Measurements from ENCODE around the gene DNM1.

The DNM1 gene

DNA sequence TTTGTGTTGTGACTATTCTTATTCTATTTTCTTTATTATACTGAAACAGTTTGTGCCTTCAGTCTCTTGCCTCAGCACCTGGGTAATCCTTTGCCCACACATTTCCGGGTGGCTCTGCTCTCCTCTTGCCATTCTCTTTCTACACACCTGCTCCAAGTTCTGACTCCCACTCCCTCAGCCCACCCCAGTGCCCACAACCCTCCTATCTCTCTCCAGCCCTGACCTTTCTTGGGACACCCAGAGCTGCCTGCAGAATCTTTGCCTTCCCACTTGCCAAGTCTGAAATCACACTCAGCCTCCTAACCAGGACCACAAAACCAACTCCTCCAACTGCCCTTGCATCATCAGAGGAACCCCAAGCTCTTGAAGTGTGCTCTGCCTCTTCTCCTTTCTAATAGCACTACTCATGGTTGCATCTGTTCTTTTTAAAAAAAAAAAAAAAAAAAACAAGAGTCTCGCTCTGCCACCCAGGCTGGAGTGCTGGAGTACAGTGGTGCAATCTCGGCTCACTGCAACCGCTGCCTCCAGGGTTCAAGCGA, 77.0 kb downstream of the DNM1 start:
- DNase-seq = no peak

DNA sequence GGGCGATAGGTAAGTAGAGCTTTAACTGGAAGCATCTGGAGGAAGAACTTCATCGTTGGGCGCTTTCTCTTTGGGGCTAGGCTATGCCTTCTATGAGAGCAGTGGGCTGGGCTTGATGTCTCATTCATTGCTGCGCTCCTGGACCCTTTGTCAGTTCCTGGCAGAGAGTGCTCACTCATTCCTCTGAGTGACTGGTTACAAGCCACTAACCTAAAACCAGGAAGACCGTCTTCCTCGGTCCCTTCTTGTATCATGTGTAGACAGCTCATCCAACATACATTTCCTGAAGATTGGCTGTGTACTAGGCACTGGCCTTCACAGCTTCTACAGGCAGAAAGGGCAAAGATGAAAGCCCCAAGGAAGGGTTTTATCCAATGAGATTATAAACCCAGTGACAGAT, 79.3 kb downstream of the DNM1 start:
- DNase-seq = no peak

DNA sequence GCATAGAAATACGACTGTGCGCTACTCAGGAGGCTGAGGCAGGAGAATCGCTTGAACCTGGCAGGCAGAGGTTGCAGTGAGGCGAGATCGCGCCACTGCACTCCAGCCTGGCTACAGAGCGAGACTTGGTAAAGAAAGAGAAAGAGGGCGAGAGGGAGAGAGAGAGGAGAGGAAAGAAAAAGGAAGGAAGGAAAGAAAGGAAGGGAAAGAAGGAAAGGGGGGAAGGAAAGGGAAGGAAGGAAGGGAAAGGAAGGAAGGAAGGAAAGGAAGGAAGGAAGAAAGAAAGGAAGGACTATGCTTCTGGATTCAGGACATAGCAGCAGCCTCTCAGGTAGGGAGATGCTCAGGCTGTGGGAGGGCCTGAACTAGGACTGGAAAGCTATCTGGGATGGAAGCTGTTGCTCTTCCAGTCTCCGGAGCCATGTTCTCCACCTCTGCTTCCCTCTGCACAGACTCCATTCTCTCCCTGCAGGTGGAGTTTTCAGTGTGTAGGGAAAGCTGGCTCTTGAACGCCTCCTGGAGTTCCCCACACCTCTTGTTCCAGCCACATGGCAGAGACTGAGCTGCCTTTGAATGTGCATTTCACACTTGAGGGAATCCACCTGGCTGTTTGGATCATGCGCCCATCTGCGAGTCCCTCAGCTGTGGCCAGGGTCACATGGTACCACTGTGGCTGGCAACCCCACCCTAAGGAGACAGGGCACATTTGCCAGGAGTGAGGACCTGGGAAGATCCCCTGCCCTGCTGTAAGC, 82.0 kb downstream of the DNM1 start:
- peak; percentile 63 for DNase-seq

DNA sequence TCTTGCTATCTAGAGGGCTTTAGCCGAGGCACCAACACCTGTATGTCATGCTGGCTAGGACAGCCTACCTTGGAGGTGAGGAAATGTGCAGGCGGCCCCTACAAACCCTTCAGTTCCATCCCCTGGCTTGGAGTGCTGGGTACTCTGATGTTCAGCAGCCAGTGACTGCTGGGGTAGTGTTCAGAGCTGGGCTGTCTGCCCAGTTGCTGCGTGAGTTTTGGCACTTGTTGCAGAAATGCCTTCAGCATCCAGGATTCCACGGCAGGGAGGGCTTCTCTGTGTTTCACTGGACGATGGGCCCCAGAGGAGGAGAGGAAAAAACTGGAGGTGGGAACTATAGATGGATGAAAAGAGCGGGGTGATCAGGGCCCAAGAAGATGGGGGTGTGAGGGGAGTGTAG, 83.3 kb downstream of the DNM1 start:
- DNase-seq = no peak

DNA sequence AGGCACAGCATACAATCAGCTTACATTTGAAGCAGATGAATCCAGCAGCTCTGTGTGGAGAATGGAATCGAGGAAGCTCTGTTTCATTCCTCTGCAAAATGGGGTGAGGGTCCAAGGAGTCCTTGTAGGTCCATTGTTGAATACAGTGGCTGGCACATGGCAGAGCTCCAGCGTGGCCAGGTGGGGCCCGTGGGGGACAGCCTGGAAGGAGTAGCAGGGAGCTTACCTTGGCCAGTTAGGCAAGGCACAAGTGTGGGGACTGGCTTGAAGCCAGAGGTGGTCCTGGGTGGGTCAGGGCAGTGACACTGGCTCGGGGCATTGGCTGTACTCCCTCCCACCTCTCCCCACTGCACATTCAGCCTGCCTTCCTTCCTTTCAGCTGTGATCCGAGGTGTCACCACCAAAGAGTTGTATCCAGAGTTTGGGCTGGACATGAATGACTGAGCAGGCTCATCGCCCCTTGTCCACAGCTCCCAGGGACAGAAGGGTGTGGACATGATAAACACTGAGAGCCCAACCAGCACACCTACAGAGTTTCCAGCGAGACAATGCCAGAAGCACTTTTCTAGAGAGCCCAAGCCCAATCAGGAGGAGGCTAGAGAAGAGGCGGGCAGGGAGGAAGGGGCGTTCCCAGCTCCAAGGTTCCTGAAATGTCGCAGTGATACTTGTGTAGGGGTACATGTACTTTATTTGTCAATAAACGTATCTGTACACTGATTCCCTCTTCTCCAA, 85.3 kb downstream of the DNM1 start:
- no peak for DNase-seq

DNA sequence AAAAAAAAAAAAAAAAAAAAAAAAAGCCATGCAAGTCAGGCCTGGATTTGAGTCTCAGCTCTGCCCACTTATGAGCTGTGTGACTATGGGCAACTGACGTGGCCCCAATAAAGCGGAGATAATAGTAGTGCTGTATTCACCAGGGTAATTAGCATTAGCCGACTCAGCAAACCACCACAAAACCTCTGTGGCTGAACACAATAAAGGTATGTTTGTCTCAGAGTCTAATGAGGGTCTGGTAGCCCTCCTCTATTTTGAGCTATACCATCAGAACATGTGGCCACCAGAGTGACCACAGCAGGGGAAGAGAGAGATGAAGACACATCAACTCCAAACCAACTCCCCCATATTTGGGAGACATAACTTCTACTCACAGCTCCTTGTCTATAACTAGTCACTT, 88.8 kb downstream of the DNM1 start:
- DNase-seq = no peak

DNA sequence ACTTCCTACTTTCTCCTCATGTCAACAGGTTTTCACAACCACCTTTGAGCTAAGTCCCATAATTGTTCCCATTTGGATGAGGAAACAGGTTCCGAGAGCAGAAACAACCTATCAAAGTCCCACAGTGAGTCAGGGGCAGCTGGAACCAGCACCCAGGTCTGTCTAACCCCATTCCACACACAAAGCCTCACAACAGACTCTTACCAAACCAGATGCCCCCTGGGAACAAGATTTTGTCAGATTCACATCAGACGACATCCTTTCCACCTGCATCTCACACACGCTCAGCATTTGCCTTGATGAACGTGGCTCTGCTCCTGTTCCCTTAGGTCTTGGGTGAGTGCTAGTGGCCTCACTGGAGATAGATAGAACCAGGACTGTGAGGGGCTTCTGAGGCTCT, 89.9 kb downstream of the DNM1 start:
- no peak for DNase-seq

DNA sequence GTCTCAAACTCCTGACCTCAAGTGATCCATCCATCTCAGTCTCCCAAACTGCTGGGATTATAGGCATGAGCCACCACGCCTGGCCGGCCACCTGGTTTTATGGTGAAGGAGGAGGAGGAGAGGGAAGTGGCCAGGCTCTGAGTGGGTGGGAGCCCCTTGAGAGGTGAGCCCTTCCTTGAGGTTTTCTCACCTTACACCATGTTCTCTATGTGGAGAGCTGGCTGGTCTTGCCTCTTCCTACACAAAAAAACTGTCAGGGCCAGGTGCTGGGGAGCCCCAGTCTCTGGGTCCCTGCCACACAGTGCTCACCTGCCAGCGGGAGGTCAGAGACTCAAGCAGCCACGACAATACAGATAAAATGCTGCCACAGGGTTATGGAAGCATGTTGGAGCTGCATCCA, 91.0 kb downstream of the DNM1 start:
- DNase-seq = no peak

DNA sequence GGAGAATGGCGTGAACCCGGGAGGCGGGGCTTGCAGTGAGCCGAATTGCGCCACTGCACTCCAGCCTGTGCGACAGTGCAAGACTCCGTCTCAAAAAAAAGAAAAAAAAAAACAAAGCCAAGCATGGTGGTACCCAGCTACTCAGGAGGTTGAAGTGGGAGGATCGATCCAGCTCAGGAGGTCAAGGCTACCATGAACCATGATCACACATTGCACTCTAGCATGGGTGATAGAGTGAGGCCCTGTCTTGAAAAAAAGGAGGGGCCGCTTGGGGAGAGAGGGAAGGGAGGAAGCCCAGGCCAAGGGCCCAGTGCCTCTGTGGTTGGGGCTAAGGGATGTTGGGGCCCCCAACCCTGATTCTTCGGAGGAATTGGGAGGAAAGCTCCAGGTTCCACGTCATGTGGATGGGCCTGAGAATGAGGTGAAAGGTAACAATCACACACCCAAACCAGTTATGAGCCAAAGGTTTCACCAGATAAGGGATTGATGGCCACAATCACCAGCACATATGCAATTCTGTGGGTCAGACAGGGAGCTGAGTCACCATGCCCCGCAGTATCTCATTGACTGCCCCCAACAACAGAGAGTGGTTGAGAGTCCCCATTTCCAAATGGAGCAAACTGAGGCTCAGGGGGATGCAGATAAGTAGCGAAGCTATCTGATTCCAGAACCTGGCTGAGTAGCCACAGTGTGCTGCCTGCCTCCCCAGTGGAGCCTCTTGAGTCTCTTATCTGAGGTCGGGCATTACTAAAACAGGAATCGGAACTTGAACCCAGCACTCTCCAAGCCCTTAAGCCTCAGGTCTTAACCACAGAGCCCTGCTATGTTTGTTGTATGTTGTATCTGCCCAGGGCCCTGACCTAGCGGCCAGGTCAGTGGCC, 93.4 kb downstream of the DNM1 start:
- DNase-seq = no peak

DNA sequence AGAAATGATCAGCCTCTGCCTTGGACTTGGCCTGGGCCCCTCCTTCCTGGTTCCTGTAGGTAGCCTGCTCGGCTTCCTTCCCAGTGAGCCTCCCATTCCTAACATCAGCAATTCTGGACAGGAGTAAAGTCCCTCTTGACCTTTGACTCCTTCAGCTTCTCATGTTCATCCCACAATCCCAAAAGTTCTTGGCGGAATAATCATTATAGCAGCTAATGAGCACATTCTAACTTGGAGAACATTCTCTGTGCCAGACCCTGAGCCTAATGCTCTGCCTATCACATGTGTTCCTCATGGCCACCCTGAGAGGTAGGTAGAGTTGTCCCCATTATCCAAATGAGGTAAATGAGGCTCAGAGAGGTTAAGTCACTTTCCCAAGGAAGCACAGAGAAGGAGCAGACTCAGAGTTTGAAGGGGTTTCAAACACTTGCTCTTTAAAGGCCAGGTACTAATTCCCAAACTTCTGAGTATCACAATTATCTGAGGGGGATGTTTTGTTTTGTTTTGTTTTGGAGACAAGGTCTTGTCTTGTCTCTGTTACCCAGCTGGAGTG, 94.1 kb downstream of the DNM1 start:
- no peak for DNase-seq

DNA sequence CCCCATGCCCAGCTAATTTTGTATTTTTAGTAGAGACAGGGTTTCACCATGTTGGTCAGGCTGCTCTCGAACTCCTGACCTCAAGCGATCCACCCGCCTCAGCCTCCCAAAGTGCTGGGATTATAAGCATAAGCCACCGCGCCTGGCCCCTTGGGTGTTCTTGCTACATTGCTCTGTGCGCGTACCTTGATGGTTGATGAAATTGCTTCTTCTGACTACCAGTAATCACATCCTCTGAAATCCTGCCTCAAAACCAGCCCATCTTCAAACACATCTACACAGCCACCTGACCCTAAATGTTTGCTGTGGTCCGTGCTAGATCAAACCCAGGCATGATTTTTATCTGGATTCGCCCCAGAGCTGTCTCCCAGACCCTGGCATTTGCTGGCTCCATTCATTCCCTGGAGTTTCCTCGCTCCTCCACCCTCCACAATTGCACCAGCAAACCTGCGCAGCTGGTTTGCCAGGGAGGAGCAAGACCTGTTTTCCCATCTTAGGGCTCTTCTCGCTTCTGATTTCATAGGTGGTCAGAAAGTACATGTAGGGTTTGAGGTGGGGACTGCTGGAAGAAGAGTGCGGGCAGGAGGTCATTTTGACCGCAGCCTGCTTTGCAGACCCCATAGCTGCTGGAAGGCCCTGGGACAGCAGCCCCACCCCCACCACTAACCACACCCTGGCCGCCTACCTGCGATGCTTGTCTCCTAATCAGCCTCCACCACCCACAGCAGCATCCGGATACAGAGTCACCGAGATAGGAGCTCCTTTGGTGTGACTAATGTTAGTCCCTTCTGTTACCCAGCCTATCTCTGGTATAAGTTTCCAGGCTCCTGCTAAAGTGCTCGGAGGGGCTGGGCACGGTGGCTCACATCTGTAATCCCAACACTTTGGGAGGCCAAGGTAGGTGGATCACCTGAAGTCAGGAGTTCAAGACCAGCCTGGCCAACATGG, 95.6 kb downstream of the DNM1 start:
- no peak for DNase-seq

DNA sequence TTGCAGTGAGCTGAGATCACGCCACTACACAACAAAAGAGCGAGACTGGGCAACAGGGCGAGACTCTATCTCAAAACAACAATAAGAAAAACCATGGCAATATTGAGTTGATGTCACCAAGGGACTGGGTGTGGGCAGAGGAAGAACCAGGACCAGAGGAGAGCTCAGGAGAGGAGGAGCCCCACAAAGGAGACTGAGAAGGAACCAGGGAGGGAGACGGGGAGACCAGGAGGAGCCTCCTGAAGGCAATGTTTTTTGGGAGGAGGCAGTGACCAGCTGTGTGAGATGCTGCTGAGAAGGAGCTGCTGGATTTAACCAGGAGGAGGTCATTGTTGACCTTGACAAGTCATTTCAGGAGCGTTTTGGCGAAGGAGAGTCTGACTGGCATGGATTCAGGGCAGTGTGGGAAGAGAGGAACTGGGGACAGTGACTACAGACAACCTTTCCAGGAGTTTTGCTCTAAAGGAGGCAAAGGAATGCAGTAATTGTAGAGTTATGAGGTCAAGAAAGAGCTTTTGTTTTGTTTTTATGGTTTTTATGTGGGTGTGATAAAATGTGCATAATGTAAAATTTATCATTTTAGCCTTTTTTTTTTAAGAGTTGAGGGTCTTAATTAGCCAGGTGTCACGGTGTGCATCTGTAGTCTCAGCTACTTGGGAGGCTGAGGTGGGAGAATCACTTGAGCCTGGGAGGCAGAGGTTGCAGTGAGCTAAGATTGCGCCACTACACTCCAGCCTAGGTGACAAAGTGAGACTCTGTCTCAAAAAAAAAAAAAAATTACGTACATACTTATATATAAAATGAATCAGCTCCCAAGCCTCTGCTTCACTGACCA, 101.2 kb downstream of the DNM1 start:
- no peak for DNase-seq
